IMR-90 (cell line): ENCODE results near the gene HOXA10.

ENCODE experiments used
- CTCF ChIP-seq: conservative IDR thresholded peaks from 2 replicates; pipeline ENCODE4 v1.5.1; 2012; ENCODE audit warnings: mild to moderate bottlenecking, low read depth, low read length, improper control_type of control experiment
- MAZ ChIP-seq: IDR thresholded peaks from 2 replicates; pipeline ENCODE4 v1.6.1; 2012; ENCODE audit warnings: low read depth, mild to moderate bottlenecking, low read length, improper control_type of control experiment, moderate library complexity, borderline replicate concordance
- MXI1 ChIP-seq: IDR thresholded peaks from 2 replicates; pipeline ENCODE4 v1.6.1; 2012; ENCODE audit warnings: low read depth, mild to moderate bottlenecking, low read length, moderate library complexity, borderline replicate concordance
- POLR2A ChIP-seq: IDR thresholded peaks from 2 replicates; pipeline ENCODE4 v1.6.1; 2012; ENCODE audit warnings: mild to moderate bottlenecking, low read depth, low read length
- RAD21 ChIP-seq: IDR thresholded peaks from 2 replicates; pipeline ENCODE4 v1.6.1; 2012; ENCODE audit warnings: low read length, improper control_type of control experiment
- RCOR1 ChIP-seq: IDR thresholded peaks from 2 replicates; pipeline ENCODE4 v1.6.1; 2012; ENCODE audit warnings: mild to moderate bottlenecking, low read length, improper control_type of control experiment; ENCODE audit not compliant: insufficient replicate concordance
- SMC3 ChIP-seq: fragments of 150-350 bp; IDR thresholded peaks from 2 replicates; pipeline ENCODE4 v1.6.1; 2016; ENCODE audit warnings: low read depth, mild to moderate bottlenecking, antibody characterized with exemption, low read length, moderate library complexity

GRCh38 chr7:27166531-27167505 lies 7.3 kb downstream of the HOXA10 start:
- TF ChIP-seq CTCF, result no peak
- no peak for TF ChIP-seq RAD21
- TF ChIP-seq MXI1, result no peak
- no peak for TF ChIP-seq POLR2A
- TF ChIP-seq MAZ, result no peak
- no peak for TF ChIP-seq SMC3
- no peak for TF ChIP-seq RCOR1
